Ectodermal cell (in vitro differentiated cells): ENCODE data around the gene STKLD1.

Experiments used
- H3K27ac ChIP-seq: 2 replicates; pipeline ENCODE4 v1.7.0; 2013; ENCODE audit warnings: mild to moderate bottlenecking, low read depth, low read length; ENCODE audit not compliant: insufficient read depth, poor library complexity, severe bottlenecking
- H3K27me3 ChIP-seq: 2 replicates; pipeline ENCODE4 v1.7.0; 2013; ENCODE audit warnings: mild to moderate bottlenecking, low read length; ENCODE audit not compliant: insufficient read depth, control insufficient read depth, poor library complexity, severe bottlenecking
- H3K36me3 ChIP-seq: one replicate; pipeline ENCODE4 v1.7.0; 2013; ENCODE audit warnings: low read length; ENCODE audit not compliant: control insufficient read depth, insufficient read depth
- H3K4me1 ChIP-seq: one replicate; pipeline ENCODE4 v1.7.0; 2013; ENCODE audit warnings: low read length; ENCODE audit not compliant: control insufficient read depth, insufficient read depth
- H3K4me3 ChIP-seq: 2 replicates; pipeline ENCODE4 v1.7.0; 2013; ENCODE audit warnings: low read depth, low read length, control low read depth; ENCODE audit not compliant: insufficient read depth
- H3K9me3 ChIP-seq: 2 replicates; pipeline ENCODE4 v1.7.0; 2013; ENCODE audit warnings: mild to moderate bottlenecking, low read length, moderate library complexity; ENCODE audit not compliant: control insufficient read depth
- WGBS, 2 experiments: methylation state at CpG; one replicate each; pipeline ENCODE4 v1.1.7; 2013; ENCODE audit warnings: missing lambda C conversion rate in 2 of 2; 5-methylcytosine and 5-hydroxymethylcytosine counted together

STKLD1 gene

DNA sequence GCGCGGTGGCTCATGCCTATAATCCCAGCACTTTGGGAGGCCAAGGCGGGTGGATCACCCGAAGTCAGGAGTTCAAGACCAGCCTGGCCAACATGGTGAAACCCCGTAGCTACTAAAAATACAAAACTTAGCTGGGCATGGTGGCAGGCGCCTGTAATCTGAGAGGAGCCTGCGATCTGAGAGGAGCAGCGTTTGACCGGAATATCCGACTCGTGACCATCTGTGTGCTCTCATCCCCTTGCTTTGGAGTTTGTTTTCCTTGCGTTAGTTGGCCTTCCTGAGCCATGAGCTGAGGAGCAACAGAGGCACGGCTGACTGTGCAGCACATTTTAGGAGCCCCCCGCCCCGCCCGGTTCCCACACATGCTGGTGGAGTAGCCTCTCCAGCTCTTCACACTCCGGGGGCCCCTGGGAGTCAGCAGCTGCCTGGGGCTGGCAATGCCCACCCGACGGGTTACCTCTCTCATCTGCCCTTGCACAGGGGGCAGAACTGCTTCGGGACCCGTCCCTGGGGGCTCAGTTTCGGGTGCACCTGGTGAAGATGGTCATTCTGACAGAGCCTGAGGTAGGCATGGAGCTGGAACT, 49.0 kb downstream of the STKLD1 start:
- Histone ChIP-seq H3K4me3 (no peak overlapping the region), H3K27ac (no peak overlapping the region), H3K9me3 (no peaks in the 10 kb centered on the region), H3K36me3 (no peaks in the 10 kb centered on the region), H3K27me3 (peaks cover 29% of the 10 kb centered on the region), H3K4me1 (no peaks in the 10 kb centered on the region)
- 91 to 93% methylated on average over 22 of the region's 22 CpGs for WGBS, 2 experiments

DNA sequence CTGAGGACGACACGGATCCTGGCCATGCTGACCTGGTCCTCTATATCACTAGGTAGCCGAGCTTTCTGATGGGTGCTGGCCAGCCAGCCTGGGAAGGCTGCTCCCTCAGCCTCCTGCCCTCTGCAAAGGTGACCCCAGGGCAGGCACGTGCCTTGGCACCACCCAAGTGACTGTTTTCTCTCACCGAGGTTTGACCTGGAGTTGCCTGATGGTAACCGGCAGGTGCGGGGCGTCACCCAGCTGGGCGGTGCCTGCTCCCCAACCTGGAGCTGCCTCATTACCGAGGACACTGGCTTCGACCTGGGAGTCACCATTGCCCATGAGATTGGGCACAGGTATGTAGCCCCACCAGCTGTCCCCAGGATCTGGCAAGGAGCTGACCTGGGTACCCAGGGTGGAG, 49.8 kb downstream of the STKLD1 start:
- no peak overlapping the region for H3K27ac ChIP-seq
- peaks cover 32% of the 10 kb centered on the region for H3K27me3 ChIP-seq
- WGBS, 2 experiments = 89 to 90% methylated on average over 11 of the region's 11 CpGs
- no peaks in the 10 kb centered on the region for H3K4me1 ChIP-seq
- H3K4me3 ChIP-seq = no peak overlapping the region
- H3K9me3 ChIP-seq = no peaks in the 10 kb centered on the region
- H3K36me3 ChIP-seq = no peaks in the 10 kb centered on the region

DNA sequence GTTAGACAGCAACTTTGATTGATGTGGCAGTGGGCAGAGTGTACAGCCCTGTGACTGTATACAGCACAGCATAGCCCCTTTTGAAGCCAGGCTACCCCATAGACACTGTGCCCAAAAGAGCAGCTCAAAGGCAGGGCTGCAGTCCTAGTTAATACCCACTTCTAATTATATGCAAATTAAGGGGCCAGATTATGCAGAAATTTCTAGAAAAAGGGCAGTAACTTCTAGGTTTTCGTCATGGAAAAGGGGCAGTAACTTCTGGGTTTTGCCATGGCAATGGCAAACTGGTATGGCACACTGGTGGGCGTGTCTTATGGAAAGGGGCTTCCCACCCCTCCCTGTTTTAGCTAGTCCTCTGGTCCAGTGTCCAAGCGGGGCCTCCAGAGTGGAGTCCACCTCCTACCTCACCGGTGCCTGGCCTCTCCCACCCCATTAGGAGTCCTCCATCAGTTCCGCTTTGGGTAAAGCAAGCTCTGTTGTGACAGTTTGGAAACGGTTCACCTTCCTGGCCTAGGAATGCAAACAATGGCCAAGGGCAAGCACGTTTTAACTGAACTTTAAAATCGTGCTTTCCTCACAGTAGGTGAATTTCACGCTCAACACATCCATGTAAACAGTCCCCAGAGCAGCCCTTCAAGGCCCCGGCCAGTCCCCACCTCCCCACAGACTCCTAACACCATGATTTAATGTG, 51.6 kb downstream of the STKLD1 start:
- no peak overlapping the region for H3K27ac ChIP-seq
- 61 to 64% methylated on average over 10 of the region's 10 CpGs for WGBS, 2 experiments
- no peak overlapping the region for H3K4me3 ChIP-seq
- H3K9me3 ChIP-seq = no peaks in the 10 kb centered on the region
- peaks cover 32% of the 10 kb centered on the region for H3K27me3 ChIP-seq
- H3K4me1 ChIP-seq = no peaks in the 10 kb centered on the region
- no peaks in the 10 kb centered on the region for H3K36me3 ChIP-seq

DNA sequence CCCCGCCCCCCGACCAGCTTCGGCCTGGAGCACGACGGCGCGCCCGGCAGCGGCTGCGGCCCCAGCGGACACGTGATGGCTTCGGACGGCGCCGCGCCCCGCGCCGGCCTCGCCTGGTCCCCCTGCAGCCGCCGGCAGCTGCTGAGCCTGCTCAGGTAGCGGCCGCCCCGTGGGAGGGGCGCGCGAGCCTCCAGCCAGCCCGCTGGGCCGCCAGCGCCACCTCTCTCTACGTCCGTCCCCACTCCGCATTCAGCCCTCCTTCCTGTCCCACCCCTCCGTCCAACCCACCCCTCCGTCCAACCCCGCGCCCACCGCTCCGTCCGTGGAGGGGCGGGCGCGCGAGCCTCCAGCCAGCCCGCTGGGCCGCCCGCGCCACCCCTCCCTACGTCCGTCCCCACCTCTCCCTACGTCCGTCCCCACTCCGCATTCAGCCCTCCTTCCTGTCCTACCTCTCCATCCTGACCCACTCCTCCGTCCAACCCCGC, 52.5 kb downstream of the STKLD1 start:
- no peaks in the 10 kb centered on the region for H3K36me3 ChIP-seq

DNA sequence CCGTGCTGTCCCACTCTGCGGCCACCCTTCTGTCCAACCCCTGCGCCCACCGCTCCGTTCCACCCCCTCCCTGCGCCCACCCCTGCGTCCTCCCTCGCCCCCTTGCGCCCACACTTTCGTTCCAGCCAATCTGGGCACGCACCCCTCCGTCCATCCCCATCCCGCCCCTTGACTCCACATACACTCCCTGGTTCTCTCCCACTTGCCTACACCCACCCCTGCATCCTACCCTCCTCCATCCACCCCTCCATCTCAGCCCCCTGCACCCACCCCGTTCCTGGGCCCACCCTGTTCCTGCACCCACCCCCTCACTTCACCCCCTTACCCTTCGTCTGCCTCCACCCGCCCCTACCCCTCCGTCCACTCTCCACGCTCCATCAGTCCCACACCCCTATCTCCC, 53.0 kb downstream of the STKLD1 start:
- WGBS, 2 experiments = 2% methylated on average over 18 of the region's 18 CpGs
- Histone ChIP-seq H3K4me3 (no peak overlapping the region), H3K4me1 (no peaks in the 10 kb centered on the region), H3K27me3 (peaks cover 32% of the 10 kb centered on the region), H3K27ac (no peak overlapping the region), H3K36me3 (no peaks in the 10 kb centered on the region), H3K9me3 (no peaks in the 10 kb centered on the region)

More for the DNA sequence above, 52.5 kb downstream of the STKLD1 start:
- Histone ChIP-seq H3K4me3 (no peak overlapping the region), H3K9me3 (no peaks in the 10 kb centered on the region), H3K4me1 (no peaks in the 10 kb centered on the region), H3K27ac (no peak overlapping the region), H3K27me3 (peaks cover 32% of the 10 kb centered on the region)
- 0% methylated on average over 57 of the region's 57 CpGs for WGBS, 2 experiments

DNA sequence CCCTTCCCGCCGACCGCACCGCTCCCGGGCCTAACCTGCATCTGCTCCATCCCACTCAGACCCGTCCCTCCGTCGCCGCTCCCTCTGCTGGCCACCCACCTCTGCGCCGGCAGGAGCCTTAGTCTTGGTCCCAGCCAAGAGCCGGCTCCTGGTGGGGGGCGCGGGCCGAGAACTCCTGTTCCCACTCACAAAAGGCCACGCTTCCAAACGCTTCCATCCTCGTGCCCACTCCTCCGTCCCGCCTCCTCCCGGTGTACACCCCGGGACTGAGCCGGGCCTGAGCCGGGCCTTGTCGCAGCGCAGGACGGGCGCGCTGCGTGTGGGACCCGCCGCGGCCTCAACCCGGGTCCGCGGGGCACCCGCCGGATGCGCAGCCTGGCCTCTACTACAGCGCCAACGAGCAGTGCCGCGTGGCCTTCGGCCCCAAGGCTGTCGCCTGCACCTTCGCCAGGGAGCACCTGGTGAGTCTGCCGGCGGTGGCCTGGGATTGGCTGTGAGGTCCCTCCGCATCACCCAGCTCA, 53.5 kb downstream of the STKLD1 start:
- H3K36me3 ChIP-seq = no peaks in the 10 kb centered on the region
- no peaks in the 10 kb centered on the region for H3K9me3 ChIP-seq
- WGBS, 2 experiments = 7 to 8% methylated on average over 49 of the region's 49 CpGs
- H3K4me3 ChIP-seq = no peak overlapping the region
- H3K4me1 ChIP-seq = no peaks in the 10 kb centered on the region
- no peak overlapping the region for H3K27ac ChIP-seq
- H3K27me3 ChIP-seq = peaks cover 32% of the 10 kb centered on the region

DNA sequence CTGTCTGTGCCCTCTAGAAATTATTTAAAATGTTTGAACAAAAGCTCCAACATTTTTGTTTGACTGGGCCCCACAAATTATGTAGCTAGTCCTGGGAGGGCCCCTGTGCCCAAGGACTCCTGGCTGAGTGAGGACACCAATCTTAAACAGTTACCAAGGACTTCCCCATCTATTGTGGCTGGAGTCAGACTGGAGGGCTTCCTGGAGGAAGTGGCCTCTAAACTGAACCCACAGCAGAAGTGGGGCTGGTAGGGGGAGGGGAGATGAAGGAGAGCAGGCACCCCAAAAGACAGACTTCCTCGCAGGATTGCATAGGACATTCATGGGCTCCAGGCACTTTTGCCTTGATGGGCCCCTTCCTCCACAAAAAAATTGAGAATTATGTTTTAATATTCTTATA, 54.1 kb downstream of the STKLD1 start:
- Histone ChIP-seq H3K27ac (no peak overlapping the region), H3K4me1 (no peaks in the 10 kb centered on the region), H3K4me3 (no peak overlapping the region), H3K36me3 (no peaks in the 10 kb centered on the region), H3K9me3 (no peaks in the 10 kb centered on the region), H3K27me3 (peaks cover 32% of the 10 kb centered on the region)
- WGBS, 2 experiments = 86 to 88% methylated on average over 1 of the region's 1 CpG

DNA sequence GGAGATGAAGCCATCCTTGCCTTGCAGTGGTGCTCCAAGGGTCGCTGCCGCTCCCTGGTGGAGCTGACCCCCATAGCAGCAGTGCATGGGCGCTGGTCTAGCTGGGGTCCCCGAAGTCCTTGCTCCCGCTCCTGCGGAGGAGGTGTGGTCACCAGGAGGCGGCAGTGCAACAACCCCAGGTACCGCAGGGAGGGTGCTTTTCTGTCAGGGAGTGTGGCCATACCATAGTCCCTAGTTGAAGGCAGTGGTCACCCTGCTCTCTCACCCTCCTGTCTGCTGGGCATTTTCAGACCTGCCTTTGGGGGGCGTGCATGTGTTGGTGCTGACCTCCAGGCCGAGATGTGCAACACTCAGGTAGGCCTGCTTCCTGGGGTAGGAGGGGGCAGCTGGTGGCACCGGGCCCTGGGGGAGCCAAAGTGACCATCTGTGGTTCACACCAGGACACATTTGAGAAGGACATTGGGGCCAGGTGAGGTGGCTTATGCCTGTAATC, 57.2 kb downstream of the STKLD1 start:
- WGBS, 2 experiments = 83 to 86% methylated on average over 11 of the region's 11 CpGs
- H3K36me3 ChIP-seq = no peaks in the 10 kb centered on the region
- no peak overlapping the region for H3K4me3 ChIP-seq
- no peak overlapping the region for H3K27ac ChIP-seq
- H3K27me3 ChIP-seq = peaks cover 20% of the 10 kb centered on the region
- no peaks in the 10 kb centered on the region for H3K4me1 ChIP-seq
- H3K9me3 ChIP-seq = no peaks in the 10 kb centered on the region

DNA sequence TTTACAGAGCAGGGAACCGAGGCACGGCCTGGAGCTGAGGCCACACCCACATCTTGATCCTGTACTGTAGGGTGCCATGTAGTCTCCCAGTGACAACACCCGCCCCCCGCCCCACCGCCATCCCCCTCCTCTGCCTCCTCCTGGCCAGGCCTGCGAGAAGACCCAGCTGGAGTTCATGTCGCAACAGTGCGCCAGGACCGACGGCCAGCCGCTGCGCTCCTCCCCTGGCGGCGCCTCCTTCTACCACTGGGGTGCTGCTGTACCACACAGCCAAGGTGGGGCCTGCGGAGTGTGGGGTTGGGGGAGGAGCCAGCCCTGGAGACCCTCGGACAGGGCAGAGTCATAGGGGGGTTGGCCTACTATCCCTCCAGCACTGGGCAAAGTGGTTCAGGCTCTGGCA, 60.5 kb downstream of the STKLD1 start:
- Histone ChIP-seq H3K9me3 (no peaks in the 10 kb centered on the region), H3K27me3 (no peaks in the 10 kb centered on the region), H3K27ac (no peak overlapping the region), H3K36me3 (no peaks in the 10 kb centered on the region), H3K4me1 (no peaks in the 10 kb centered on the region), H3K4me3 (no peak overlapping the region)
- WGBS, 2 experiments = 85 to 89% methylated on average over 15 to 16 of the region's 16 CpGs

DNA sequence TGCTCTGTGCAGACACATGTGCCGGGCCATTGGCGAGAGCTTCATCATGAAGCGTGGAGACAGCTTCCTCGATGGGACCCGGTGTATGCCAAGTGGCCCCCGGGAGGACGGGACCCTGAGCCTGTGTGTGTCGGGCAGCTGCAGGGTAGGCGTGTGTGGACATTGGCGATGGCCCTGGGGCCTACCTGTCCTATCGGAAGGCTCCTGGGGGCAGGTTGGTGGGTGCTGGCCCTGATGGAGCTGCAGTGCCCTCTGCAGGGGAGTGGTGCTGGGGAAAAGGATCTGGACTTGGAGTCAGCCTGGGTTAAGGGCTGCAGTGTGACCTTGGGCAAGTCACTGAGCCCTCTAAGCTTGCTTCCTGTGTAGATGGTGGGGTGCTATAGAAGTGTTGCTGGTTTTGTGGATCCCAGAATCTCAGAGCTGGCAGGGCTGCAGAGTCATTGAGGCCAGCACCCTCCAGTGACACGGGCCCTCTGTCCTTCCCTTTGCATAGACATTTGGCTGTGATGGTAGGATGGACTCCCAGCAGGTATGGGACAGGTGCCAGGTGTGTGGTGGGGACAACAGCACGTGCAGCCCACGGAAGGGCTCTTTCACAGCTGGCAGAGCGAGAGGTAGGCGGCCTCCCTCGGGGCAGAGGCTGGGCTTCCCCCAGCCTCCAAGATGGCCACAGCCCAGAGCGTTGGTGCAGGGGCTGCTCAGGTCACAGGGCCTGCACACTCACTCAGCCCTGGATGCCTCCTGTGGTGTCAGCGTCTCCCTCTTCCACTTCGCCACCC, 61.8 kb downstream of the STKLD1 start:
- Histone ChIP-seq H3K4me3 (no peak overlapping the region), H3K9me3 (no peaks in the 10 kb centered on the region), H3K36me3 (no peaks in the 10 kb centered on the region), H3K4me1 (no peaks in the 10 kb centered on the region), H3K27me3 (no peaks in the 10 kb centered on the region), H3K27ac (no peak overlapping the region)
- WGBS, 2 experiments = 94% methylated on average over 20 of the region's 20 CpGs
